Epithelial cell of proximal tubule (primary cell): ENCODE measurements around the gene ULK2. TPM values are rescaled to one million over a fixed set of nuclear protein-coding genes. Genes with fewer than 3 reads are reported as not detected.

ENCODE experiments used
- DNase-seq: peaks from one replicate; pipeline ENCODE4 v3.0.0-alpha.2; 2011; ENCODE audit warnings: low read depth
- H3K4me3 ChIP-seq: 2 replicates; pipeline ENCODE4 v1.5.1; 2011; ENCODE audit warnings: low read depth, mild to moderate bottlenecking, low read length
- CTCF ChIP-seq: conservative IDR thresholded peaks from 2 replicates; pipeline ENCODE4 v1.5.1; 2012; ENCODE audit warnings: low read depth, mild to moderate bottlenecking, low read length
- total RNA-seq: library from RNA; depleted of rRNA; stranded (reverse); fragments of >200 nt; gene quantifications from 2 replicates; pipeline ENCODE4 v1.2.3, GENCODE V29; 2015

Gene ULK2
- total RNA-seq, 1 donor from 2014 or later, result 14.1 TPM

GRCh38 chr17:19741832-19742457, 125.8 kb downstream of the ULK2 start:
- H3K4me3 ChIP-seq, result no peak overlapping the region
- TF ChIP-seq CTCF, result no peak
- DNase-seq, result no peak

GRCh38 chr17:19740933-19741332, 126.8 kb downstream of the ULK2 start:
- no peak for TF ChIP-seq CTCF
- H3K4me3 ChIP-seq, result no peak overlapping the region
- DNase-seq, result no peak

GRCh38 chr17:19739241-19740201, 128.2 kb downstream of the ULK2 start:
- TF ChIP-seq CTCF, result no peak

GRCh38 chr17:19738757-19739156, 129.0 kb downstream of the ULK2 start:
- no peak overlapping the region for H3K4me3 ChIP-seq
- TF ChIP-seq CTCF, result no peak
- DNase-seq, result no peak

More at GRCh38 chr17:19739241-19740201, 128.2 kb downstream of the ULK2 start:
- DNase-seq, result no peak
- no peak overlapping the region for H3K4me3 ChIP-seq

- no peak for TF ChIP-seq CTCF
- no peak for DNase-seq
- no peak overlapping the region for H3K4me3 ChIP-seq
Measured at GRCh38 chr17:19738073-19738449, 129.7 kb downstream of the ULK2 start.

GRCh38 chr17:19737305-19738072, 130.2 kb downstream of the ULK2 start:
- H3K4me3 ChIP-seq, result no peak overlapping the region
- DNase-seq, result no peak
- no peak for TF ChIP-seq CTCF
